Measurements from ENCODE around the gene EVX2.
A peak's percentile ranks its signal among the peaks of the same experiment; 100 is the strongest.

DNA sequence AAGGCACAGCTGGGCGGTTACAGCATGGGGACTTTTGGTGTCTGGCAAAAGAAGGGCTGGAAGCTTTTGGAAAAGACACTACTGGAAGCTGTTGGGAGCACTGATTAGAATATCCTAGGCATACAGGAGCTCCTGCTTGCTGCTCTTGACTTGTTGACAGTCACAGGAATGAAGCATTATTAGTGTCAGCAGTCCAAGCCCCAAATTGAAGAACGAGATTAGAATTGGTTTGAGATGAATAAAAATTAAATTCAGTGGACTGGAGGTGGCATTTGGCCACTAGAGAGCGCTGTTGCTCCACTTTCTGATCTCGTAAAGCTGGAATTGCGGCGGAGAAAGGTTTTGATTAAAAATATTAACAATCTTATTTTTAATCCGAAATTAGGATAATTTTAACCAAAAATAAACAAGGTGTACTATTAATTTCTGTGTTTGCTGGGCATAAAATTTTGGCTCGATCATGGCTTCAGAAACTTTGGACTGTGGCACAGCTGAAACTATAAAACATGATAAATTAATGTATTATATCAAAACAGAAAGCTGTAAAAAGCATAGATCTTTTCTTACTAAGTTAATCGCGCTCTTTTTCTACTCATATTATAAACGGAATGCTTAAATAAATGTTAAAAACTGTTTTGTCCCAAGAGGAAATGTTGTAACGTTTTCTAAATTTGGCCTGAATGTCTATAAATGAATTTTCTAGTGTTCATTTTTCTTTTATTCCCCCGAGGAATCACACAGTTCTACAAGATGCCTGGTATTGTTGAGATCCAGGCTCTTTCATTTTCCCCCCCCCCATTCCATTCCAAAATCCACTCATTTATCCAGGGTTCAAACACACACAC, 43.4 kb upstream of the EVX2 start:
- TF ChIP-seq, protein P1, sequence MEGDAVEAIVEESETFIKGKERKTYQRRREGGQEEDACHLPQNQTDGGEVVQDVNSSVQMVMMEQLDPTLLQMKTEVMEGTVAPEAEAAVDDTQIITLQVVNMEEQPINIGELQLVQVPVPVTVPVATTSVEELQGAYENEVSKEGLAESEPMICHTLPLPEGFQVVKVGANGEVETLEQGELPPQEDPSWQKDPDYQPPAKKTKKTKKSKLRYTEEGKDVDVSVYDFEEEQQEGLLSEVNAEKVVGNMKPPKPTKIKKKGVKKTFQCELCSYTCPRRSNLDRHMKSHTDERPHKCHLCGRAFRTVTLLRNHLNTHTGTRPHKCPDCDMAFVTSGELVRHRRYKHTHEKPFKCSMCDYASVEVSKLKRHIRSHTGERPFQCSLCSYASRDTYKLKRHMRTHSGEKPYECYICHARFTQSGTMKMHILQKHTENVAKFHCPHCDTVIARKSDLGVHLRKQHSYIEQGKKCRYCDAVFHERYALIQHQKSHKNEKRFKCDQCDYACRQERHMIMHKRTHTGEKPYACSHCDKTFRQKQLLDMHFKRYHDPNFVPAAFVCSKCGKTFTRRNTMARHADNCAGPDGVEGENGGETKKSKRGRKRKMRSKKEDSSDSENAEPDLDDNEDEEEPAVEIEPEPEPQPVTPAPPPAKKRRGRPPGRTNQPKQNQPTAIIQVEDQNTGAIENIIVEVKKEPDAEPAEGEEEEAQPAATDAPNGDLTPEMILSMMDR (IDR thresholded peaks at IDR 0.05) = peak; percentile 77 to 87 (median 85)
- no peak for TF ChIP-seq POLR2A (IDR thresholded peaks at IDR 0.05)
- no peak for TF ChIP-seq POLR2AphosphoS5 (IDR thresholded peaks at IDR 0.05)

Data from breast epithelium (tissue), 3 donors.